ENCODE data around the gene HPSE.

DNA sequence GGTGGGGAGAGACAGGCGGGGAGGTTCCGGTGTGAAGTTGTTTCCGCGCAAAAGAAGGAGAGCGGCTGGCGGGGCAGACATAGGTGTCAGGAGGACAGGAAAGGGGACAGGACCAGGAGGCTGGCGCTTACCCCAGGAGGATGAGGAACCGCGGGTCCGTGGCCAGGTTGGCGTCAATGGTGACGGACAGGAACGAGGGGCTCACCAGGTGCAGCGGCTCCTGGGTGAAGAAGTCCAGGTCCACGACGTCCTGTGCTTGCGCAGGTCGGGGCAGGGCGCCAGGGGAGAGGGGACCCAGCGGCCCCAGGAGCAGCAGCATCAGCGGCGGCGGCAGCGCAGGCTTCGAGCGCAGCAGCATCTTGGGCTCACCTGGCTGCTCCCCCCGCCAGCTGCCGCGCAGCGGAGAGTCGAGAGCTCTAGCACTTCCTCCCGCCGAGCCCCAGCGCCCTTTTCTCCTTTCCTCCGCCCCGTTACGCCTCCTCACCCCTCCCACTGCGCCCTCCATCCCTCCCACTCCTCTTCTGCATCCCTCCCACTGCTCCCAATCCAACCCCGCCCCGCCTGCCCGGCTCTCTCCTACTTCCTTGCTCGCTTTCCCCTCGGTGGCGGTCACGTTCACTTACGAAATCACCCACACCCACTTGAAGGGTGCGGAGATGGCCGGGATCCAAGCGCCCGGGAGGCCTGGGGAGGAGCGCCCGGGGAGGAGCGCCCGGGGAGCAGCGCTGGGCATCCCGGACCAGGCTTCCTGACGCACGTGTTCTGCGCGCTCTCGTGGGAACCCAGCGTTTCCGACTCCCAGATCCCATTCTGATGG, at the start of gene HPSE:
- TF ChIP-seq, protein P1, sequence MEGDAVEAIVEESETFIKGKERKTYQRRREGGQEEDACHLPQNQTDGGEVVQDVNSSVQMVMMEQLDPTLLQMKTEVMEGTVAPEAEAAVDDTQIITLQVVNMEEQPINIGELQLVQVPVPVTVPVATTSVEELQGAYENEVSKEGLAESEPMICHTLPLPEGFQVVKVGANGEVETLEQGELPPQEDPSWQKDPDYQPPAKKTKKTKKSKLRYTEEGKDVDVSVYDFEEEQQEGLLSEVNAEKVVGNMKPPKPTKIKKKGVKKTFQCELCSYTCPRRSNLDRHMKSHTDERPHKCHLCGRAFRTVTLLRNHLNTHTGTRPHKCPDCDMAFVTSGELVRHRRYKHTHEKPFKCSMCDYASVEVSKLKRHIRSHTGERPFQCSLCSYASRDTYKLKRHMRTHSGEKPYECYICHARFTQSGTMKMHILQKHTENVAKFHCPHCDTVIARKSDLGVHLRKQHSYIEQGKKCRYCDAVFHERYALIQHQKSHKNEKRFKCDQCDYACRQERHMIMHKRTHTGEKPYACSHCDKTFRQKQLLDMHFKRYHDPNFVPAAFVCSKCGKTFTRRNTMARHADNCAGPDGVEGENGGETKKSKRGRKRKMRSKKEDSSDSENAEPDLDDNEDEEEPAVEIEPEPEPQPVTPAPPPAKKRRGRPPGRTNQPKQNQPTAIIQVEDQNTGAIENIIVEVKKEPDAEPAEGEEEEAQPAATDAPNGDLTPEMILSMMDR (IDR thresholded peaks at IDR 0.05) = no peak
- no peak for TF ChIP-seq EP300 (IDR thresholded peaks at IDR 0.05)
